Mucosa of descending colon (tissue), 3 donors: ENCODE results near the gene CCDC63. TPM values are rescaled to one million over a fixed set of nuclear protein-coding genes. Genes with fewer than 3 reads are reported as not detected.

Experiments used
- ATAC-seq: fragments of 200-7000 bp; cut with Tn5 transposase; one replicate; pipeline ENCODE4 v1.9.1; 2020; ENCODE audit warnings: mild to moderate bottlenecking, moderate library complexity
- DNase-seq, 3 donors: peaks; one replicate each; pipeline ENCODE4 v3.0.0-alpha.2; 2020
- H3K36me3 ChIP-seq: fragments of 200-600 bp; one replicate; pipeline ENCODE4 v1.8.0; 2021; ENCODE audit warnings: low read depth, mild to moderate bottlenecking
- H3K4me1 ChIP-seq: fragments of 200-600 bp; one replicate; pipeline ENCODE4 v1.8.0; 2021; ENCODE audit warnings: low read depth, mild to moderate bottlenecking
- H3K4me3 ChIP-seq: fragments of 200-600 bp; one replicate; pipeline ENCODE4 v1.8.0; 2021; ENCODE audit warnings: mild to moderate bottlenecking
- H3K9me3 ChIP-seq: fragments of 200-600 bp; one replicate; pipeline ENCODE4 v1.8.0; 2021; ENCODE audit warnings: mild to moderate bottlenecking
- CTCF ChIP-seq: fragments of 200-600 bp; IDR thresholded peaks from one replicate; pipeline ENCODE4 v1.8.0; 2022; ENCODE audit warnings: antibody characterized with exemption, mild to moderate bottlenecking
- intact Hi-C, 2 donors: fragments of 100-400 bp; cut with DNase I in 1 of 2; cut with micrococcal nuclease in 1 of 2; formaldehyde crosslinking; loops; one replicate each; pipeline versions ENCODE4 v1.11.0 to v1.11.1; 2022; cut with DNase I, micrococcal nuclease
- total RNA-seq, 3 donors: library from RNA; stranded (reverse); fragmentation: NEBNext Ultra II Directional in 2 of 3; extraction: Animal tissue kit (Norgen Biotek cat#: 25700) in 2 of 3; gene quantifications; one replicate each; pipeline versions ENCODE4 v1.2.1 to v1.2.4, GENCODE V29; 2021 to 2023
- donor health status: DM: no; HTN: no; CAD: no; lungs with moderate emphysema.
- donor health status: DM: no; HTN: no; CAD: no.
- donor health status: DM: no; HTN: yes; CAD: no.

CCDC63 gene
- total RNA-seq, 3 donors from 2014 or later, result not detected

- no peak for DNase-seq
- Histone ChIP-seq H3K4me1 (no peaks in the 10 kb centered on the region), H3K36me3 (no peaks in the 10 kb centered on the region), H3K9me3 (no peaks in the 10 kb centered on the region), H3K4me3 (no peak overlapping the region)
- TF ChIP-seq CTCF, result no peak
- ATAC-seq, result no peak
- intact Hi-C loops, result no loop called here
Observed at GRCh38 chr12:110923192-110923591, 76.4 kb downstream of the CCDC63 start.

GRCh38 chr12:110923692-110924334, 77.0 kb downstream of the CCDC63 start:
- Histone ChIP-seq H3K9me3 (no peaks in the 10 kb centered on the region), H3K4me1 (no peaks in the 10 kb centered on the region), H3K4me3 (no peak overlapping the region), H3K36me3 (no peaks in the 10 kb centered on the region)
- intact Hi-C loops, result no loop called here
- no peak for ATAC-seq
- DNase-seq, result no peak
- TF ChIP-seq CTCF, result no peak

DNA sequence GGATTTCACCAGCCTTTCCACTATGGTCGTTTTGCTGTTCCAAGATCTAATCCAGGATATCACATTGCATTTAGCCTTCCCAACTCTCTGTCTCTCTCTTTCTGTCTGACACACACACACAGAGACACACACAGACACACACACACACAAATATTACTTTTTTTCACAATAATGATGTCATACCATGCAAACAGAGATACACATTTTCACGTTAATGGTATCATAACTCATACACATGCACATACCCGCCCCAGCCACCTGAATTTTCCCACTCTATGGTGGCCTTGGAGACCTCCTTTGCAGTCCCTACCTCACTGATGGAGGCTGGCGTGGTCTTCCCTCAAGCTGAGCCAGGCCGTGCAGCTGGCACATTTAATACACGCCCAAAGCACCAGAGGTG, 80.8 kb downstream of the CCDC63 start:
- Histone ChIP-seq H3K4me3 (no peak overlapping the region), H3K4me1 (no peaks in the 10 kb centered on the region), H3K36me3 (no peaks in the 10 kb centered on the region), H3K9me3 (no peaks in the 10 kb centered on the region)
- intact Hi-C loops, result no loop called here
- DNase-seq (no peak), ATAC-seq (no peak)
- no peak for TF ChIP-seq CTCF

GRCh38 chr12:110928700-110929099, 81.9 kb downstream of the CCDC63 start:
- intact Hi-C loops, result no loop called here
- no peak for DNase-seq
- no peak for ATAC-seq
- TF ChIP-seq CTCF, result no peak
- Histone ChIP-seq H3K4me1 (no peaks in the 10 kb centered on the region), H3K36me3 (no peaks in the 10 kb centered on the region), H3K4me3 (no peak overlapping the region), H3K9me3 (no peaks in the 10 kb centered on the region)

GRCh38 chr12:110929818-110930217, 83.0 kb downstream of the CCDC63 start:
- no peaks in the 10 kb centered on the region for H3K4me1 ChIP-seq
- no peaks in the 10 kb centered on the region for H3K36me3 ChIP-seq
- intact Hi-C loops, result no loop called here
- no peaks in the 10 kb centered on the region for H3K9me3 ChIP-seq
- H3K4me3 ChIP-seq, result no peak overlapping the region
- ATAC-seq (no peak), DNase-seq (no peak)
- TF ChIP-seq CTCF, result no peak
